HG03103 (cell line): ENCODE measurements around the gene PAPPA.

Source experiments
- ATAC-seq: cut with Tn5 transposase; IDR thresholded peaks from one replicate; pipeline ENCODE4 v1.9.1; 2021; ENCODE audit warnings: low read depth; ENCODE audit not compliant: unreplicated experiment

Gene PAPPA

DNA sequence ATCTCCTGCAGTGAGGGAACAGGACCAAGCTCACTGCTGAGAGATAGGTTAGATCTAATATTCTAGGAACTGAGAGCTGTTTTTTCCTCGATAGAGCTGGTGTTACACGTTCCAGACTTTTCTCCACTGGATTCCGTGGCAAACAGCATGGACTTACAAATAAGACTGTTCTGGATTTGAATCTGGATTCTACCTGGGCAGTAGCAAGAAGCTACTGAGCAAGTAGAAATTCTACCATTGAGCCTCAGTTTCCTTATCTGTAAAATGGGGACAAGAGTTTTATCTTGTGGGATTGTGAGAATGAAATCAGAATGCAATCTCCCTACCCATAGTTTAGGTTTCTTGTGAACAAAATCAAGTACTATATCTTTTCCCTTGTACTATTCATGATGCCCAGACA is 294.8 kb downstream of the PAPPA start:
- ATAC-seq, result no peak

DNA sequence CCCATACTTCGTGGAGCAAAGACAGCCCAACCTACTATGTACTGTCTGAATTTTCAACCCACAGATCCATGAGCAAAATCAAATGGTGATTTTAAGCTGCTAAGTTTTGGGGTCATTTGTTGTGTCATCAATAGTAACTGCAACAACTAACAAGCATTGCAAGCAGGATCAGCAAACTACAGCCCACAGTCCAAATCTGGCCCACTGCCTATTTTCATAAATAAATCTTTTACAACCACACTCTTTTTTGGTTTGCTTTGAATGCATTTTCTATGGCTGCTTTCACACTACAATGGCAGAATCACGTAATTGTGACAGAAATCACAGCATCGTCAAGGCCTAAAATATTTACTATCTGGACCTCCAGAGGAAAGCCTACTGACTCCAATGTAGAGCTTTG is 296.4 kb downstream of the PAPPA start:
- no peak for ATAC-seq

DNA sequence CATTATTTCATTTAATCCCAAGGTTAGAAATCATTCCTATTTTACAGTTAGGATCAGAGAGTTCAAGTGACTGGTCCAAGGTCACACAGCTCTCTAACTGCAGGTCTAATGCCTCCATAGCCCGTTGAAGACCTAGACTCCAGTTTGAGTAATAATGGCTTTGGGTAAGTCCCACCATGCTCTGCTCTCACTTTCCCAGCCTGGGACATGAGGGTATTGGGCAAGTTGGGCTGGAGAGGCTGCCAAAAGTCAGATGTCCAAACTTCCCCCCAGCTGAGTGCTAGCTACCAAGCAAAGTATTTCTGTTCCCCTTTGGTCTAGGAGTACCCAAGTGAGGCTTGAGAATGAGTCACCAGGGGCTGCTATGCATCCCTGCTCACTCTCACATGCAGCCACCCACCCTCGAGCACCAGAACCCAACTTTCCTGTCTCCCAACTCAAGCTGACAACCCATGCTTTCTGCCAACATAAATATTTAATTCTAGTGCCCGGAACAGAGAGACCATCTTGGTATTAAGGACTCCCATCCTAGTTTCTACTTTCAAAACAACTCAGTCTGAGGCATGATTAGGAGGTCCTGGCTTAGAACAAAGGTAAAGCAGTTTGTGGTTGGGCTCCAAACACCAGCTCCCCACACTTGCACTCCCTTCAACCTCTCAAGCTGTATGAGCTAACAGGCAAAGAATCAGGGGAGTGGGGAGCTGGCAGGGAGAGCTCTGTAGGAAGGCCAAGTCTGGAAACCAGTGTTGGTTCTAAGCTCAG is 297.0 kb downstream of the PAPPA start:
- peak; percentile 90 for ATAC-seq

GRCh38 chr9:116451500-116452115 is 298.0 kb downstream of the PAPPA start:
- no peak for ATAC-seq
